ENCODE results near the gene AFAP1L1.
"Not testable (repeated sequence)": the region's sequence is repeated elsewhere in the genome, so short reads cannot be mapped to it uniquely, and the experiment has no call there.

Gene AFAP1L1

DNA sequence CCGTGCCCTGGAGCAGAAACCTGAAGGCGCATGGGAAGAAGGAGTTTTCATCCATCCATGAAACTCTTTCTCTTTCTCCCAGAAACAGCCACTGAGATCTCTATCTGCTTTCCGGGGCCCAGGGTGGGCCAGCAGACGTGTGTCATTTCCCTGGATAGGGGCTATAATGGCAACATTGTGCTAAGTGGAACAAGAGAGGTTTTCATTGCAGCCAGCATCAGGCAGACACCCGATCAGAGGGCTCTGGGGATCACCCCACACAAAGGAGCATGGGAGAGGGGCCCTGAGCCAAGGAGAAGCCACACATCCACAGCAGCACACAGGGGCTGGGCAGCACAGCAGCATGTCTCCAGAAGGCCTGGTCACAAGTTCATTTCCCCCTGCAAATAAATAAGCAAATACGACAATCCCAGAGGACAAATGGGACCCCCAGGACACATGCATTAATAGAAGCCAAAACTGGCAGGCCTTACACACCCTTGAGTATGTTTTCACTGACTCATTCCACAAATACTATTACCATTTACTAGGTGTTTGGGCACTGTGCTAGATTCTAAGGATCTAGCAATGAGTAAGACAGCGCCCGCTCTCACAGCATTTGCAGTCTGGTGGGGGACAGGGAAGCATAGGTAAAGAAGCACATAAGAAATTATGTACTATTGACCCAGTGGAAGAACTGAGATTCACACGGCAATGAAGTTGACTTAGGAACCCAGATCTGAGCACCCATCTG lies 4.3 kb upstream of the AFAP1L1 start:
- TF ChIP-seq, protein P1, sequence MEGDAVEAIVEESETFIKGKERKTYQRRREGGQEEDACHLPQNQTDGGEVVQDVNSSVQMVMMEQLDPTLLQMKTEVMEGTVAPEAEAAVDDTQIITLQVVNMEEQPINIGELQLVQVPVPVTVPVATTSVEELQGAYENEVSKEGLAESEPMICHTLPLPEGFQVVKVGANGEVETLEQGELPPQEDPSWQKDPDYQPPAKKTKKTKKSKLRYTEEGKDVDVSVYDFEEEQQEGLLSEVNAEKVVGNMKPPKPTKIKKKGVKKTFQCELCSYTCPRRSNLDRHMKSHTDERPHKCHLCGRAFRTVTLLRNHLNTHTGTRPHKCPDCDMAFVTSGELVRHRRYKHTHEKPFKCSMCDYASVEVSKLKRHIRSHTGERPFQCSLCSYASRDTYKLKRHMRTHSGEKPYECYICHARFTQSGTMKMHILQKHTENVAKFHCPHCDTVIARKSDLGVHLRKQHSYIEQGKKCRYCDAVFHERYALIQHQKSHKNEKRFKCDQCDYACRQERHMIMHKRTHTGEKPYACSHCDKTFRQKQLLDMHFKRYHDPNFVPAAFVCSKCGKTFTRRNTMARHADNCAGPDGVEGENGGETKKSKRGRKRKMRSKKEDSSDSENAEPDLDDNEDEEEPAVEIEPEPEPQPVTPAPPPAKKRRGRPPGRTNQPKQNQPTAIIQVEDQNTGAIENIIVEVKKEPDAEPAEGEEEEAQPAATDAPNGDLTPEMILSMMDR (IDR thresholded peaks at IDR 0.05): no peak
- H3K4me3 ChIP-seq: no peak overlapping the region
- no peak for DNase-seq
- H3K27ac ChIP-seq: no peak overlapping the region
- intact Hi-C loops (cut with DNase I; ENCODE audit: low total_unique reads): no loop called here
- H3K27me3 ChIP-seq: peaks cover 0 to 7% of the 10 kb centered on the region in 2 donors
- no peaks in the 10 kb centered on the region for H3K9me3 ChIP-seq
- H3K36me3 ChIP-seq: no peaks in the 10 kb centered on the region
- H3K4me1 ChIP-seq: peaks cover 0 to 13% (median 3%) of the 10 kb centered on the region in 4 donors

DNA sequence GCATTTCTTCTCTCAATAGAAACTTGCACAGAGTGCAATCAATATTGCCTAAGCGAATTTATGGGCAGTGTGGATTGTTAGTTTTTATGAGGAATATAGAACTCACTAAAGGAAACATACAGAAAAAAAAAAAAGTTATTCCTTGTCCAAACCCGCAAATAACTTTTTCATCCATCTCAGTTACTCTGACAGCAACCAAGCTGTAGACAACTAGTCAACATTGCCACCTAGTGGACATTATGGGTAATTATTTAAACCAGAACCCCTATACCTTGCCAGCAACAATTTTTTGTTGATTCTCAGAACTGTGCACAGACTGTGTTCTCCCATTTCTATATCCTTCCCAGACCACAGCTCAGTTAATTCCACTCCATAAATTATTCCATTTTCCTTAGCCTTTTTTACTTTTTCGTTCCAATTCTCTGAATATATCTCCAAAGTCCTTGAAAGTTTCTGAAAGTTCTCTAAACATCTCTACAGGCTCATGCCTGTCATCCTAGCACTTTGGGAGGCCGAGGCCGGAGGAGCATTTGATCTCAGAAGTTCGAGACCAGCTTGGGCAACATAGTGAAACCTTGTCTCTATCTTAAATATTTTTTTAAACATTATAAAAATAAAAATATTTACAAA lies 2.6 kb upstream of the AFAP1L1 start:
- intact Hi-C loops (cut with DNase I; ENCODE audit: low total_unique reads): no loop called here
- no peak for DNase-seq

DNA sequence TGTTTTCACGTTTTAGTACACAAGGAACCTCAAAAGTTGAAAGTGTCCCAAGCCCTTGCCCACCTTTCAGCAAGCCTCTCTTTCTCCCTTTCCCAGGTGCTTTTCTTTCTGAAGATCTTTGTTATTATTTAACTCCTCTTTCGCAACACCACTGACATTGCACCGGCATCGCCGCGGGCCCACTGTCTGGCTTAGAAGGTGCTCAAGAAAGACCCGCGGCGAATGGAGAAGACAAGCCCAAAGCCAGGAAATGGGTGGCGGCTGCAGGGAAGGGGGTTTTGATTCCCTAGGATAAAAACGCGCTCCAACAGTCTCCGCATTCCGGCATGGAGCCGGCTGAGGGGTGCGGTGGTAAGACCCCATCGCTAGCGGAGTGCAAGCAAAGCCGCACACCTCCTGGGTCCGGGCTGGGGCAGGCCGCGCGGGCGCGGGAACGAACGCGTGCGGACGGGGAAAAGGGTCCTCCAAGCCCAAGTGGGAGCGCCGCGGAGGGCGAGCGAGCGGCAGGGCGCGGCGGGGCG lies 404 bp upstream of the AFAP1L1 start:
- H3K27me3 ChIP-seq: no peaks in the 10 kb centered on the region
- intact Hi-C loops (cut with DNase I; ENCODE audit: low total_unique reads): no loop called here
- H3K27ac ChIP-seq: peak overlapping the region; percentile 51 to 77

More for the DNA sequence above, 2.6 kb upstream of the AFAP1L1 start:
- Histone ChIP-seq H3K27me3 (peaks cover 0 to 6% of the 10 kb centered on the region in 2 donors), H3K36me3 (no peaks in the 10 kb centered on the region), H3K27ac (no peak overlapping the region), H3K4me1 (peaks cover 0 to 19% (median 8%) of the 10 kb centered on the region in 4 donors), H3K9me3 (no peaks in the 10 kb centered on the region), H3K4me3 (no peak overlapping the region)
- TF ChIP-seq, protein P1 (IDR thresholded peaks at IDR 0.05): peak; percentile 59 to 65

DNA sequence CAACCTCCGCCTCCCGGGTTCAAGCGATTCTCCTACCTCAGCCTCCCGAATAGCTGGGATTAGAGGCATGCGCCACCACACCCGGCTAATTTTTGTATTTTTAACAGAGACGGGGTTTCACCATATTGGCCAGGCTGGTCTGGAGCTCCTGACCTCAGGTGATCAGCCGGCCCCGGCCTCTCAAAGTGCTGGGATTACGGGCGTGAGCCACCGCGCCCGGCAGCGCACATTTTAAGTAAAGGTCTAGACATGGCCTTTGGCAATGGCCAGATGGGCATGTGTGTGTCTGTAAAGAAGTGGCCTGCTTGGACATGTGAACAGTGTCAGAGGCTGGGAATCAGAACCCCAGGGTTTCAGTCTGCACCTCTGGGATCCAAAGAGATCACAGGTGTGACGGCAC lies 1.1 kb downstream of the AFAP1L1 start:
- peaks cover 0 to 22% (median 9%) of the 10 kb centered on the region in 4 donors for H3K4me1 ChIP-seq
- H3K9me3 ChIP-seq; H3K27me3 ChIP-seq; H3K27ac ChIP-seq; H3K36me3 ChIP-seq; intact Hi-C loops (cut with DNase I; ENCODE audit: low total_unique reads); DNase-seq: not testable (repeated sequence)
- H3K4me3 ChIP-seq: peak overlapping the region; percentile 66 to 85

More for the DNA sequence above, 404 bp upstream of the AFAP1L1 start:
- peaks cover 0 to 19% (median 8%) of the 10 kb centered on the region in 4 donors for H3K4me1 ChIP-seq
- TF ChIP-seq, protein P1 (IDR thresholded peaks at IDR 0.05): no peak
- no peaks in the 10 kb centered on the region for H3K9me3 ChIP-seq
- peak in 1 of 2 donors; percentile 37 for DNase-seq
- no peaks in the 10 kb centered on the region for H3K36me3 ChIP-seq
- H3K4me3 ChIP-seq: peak overlapping the region; percentile 66 to 85

DNA sequence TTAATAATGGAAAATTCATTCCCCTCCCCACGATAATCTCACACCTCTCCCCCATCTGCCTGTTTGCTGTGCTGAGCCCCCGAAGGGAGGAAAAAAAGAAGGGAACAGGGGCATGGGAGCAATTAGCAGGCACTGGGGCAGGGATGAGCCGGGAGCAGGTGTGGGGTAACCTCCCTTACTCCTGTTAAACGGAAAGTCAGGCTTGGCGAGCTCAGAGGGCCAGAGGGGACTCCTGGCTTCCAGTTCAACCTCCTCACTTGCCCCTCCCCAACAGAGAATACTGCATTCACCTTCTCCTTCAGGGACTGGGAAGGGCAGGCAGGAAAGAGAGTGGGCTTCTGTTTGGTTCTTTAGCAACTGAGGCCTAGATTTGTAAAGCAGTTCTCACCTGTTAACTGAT lies 1.6 kb downstream of the AFAP1L1 start:
- no peaks in the 10 kb centered on the region for H3K36me3 ChIP-seq
- H3K27me3 ChIP-seq: no peaks in the 10 kb centered on the region
- intact Hi-C loops (cut with DNase I; ENCODE audit: low total_unique reads): no loop called here
- H3K27ac ChIP-seq: no peak overlapping the region
- no peak for DNase-seq
- TF ChIP-seq, protein P1 (IDR thresholded peaks at IDR 0.05): no peak
- H3K4me3 ChIP-seq: no peak overlapping the region
- H3K4me1 ChIP-seq: peaks cover 0 to 26% (median 11%) of the 10 kb centered on the region in 4 donors
- H3K9me3 ChIP-seq: no peaks in the 10 kb centered on the region

DNA sequence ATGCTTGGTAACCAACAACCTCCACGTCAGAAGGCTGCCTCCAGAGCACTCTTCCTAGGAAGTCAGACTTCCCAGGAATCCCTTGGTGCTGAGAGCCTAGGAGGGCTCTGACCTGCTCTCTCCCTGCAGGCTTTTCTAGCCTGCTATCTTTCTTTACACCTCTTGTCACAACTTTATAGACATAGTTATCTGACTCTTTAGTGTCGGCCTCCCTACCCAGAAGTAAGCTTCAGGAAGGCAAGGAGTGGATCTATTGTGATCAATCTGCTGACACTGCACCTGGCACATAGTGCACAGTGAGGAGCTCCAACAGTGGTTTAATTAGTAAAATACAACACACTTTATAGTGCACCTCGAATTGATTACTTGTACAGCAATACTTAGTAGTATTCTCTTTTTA lies 2.3 kb downstream of the AFAP1L1 start:
- DNase-seq: no peak
- intact Hi-C loops (cut with DNase I; ENCODE audit: low total_unique reads): no loop called here
- Histone ChIP-seq H3K36me3 (no peaks in the 10 kb centered on the region), H3K9me3 (no peaks in the 10 kb centered on the region), H3K4me3 (no peak overlapping the region), H3K27ac (no peak overlapping the region), H3K4me1 (peaks cover 0 to 29% (median 13%) of the 10 kb centered on the region in 4 donors), H3K27me3 (no peaks in the 10 kb centered on the region)
- TF ChIP-seq, protein P1 (IDR thresholded peaks at IDR 0.05): no peak

All from tibial artery (tissue), 4 donors.